DMS153 (cell line): Measurements from ENCODE around the gene CTDSPL.

Experiments
- DNase-seq: peaks from one replicate; lab custom pipeline; 2025; lab: John Stamatoyannopoulos, UW

CTDSPL gene

GRCh38 chr3:37988931-37989525, 127.3 kb downstream of the CTDSPL start:
- DNase-seq: no peak

- DNase-seq: no peak
These were observed 128.3 kb downstream of the CTDSPL start for GRCh38 chr3:37989821-37990480.

- DNase-seq: no peak
These were observed 128.8 kb downstream of the CTDSPL start, which contains the start of gene VILL for GRCh38 chr3:37990527-37990926. TSS of gene VILL (plus strand) at chr3:37990786. CDS start at chr3:37993673, 2,887 bp downstream.

- DNase-seq: no peak
These were observed 129.4 kb downstream of the CTDSPL start for GRCh38 chr3:37991109-37991508.

GRCh38 chr3:37991823-37992222, 130.1 kb downstream of the CTDSPL start:
- no peak for DNase-seq

GRCh38 chr3:37992271-37993066, 130.8 kb downstream of the CTDSPL start:
- DNase-seq: no peak

GRCh38 chr3:37993067-37993455, 131.4 kb downstream of the CTDSPL start:
- no peak for DNase-seq

- DNase-seq: no peak
These were observed 131.8 kb downstream of the CTDSPL start for GRCh38 chr3:37993460-37993819.

GRCh38 chr3:37993820-37994638, 132.3 kb downstream of the CTDSPL start:
- DNase-seq: no peak

GRCh38 chr3:37994639-37994972, 132.9 kb downstream of the CTDSPL start:
- DNase-seq: no peak

GRCh38 chr3:37995652-37996641, 134.3 kb downstream of the CTDSPL start:
- DNase-seq: no peak

GRCh38 chr3:37996785-37997301, 135.2 kb downstream of the CTDSPL start:
- DNase-seq: peak; percentile 32

GRCh38 chr3:37997342-37997741, 135.7 kb downstream of the CTDSPL start:
- no peak for DNase-seq

GRCh38 chr3:37997791-37998370, 136.2 kb downstream of the CTDSPL start:
- no peak for DNase-seq

GRCh38 chr3:37999836-38000235, 138.2 kb downstream of the CTDSPL start:
- DNase-seq: no peak

GRCh38 chr3:38000242-38000916, 138.7 kb downstream of the CTDSPL start:
- no peak for DNase-seq

GRCh38 chr3:38000965-38001455, 139.3 kb downstream of the CTDSPL start:
- DNase-seq: no peak

- DNase-seq: no peak
These were observed 139.9 kb downstream of the CTDSPL start for GRCh38 chr3:38001456-38002081.

- no peak for DNase-seq
These were observed 140.7 kb downstream of the CTDSPL start for GRCh38 chr3:38002291-38002876.
